ENCODE data around the gene L3MBTL1. TPM values are rescaled to one million over a fixed set of nuclear protein-coding genes. Genes with fewer than 3 reads are reported as not detected.

Gene L3MBTL1
- total RNA-seq, 2 experiments from 2014 or later, result 7.0 to 7.3 TPM

DNA sequence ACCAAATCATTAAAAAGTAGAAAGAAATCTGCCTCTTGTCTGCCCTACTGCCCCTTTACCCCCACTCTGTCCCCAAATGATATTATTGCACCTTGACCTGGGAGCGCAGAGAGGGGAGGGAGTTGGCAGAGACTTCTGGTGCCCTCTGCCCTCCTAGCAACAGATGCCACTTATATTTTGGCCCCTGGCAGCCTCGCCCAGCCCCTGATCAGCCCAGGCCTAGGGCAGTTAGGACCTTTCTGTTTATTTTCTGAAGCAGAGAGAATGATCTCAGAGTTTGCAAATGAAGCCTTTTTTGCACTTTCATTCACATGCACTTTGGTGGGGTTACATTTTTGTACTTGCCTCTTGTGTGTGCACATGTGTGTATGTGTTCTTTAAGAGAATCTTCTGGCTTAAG, 43.0 kb downstream of the L3MBTL1 start:
- no peaks in the 10 kb centered on the region for H3K9me3 Mint-ChIP-seq
- no peak overlapping the region for H3K27ac Mint-ChIP-seq
- intact Hi-C loops (cut with micrococcal nuclease), result no loop called here
- CTCF ChIA-PET, result interaction anchor here (3.1 kb wide), 1 partner anchor 12 kb away, joined by 19 read pairs; no protein-coding TSS in a partner anchor
- no peak for DNase-seq
- no peak overlapping the region for H3K4me3 Mint-ChIP-seq
- no peak for ATAC-seq
- peaks cover 2% of the 10 kb centered on the region for H3K36me3 Mint-ChIP-seq (ENCODE audit: low read depth)
- POLR2A ChIA-PET, result no interaction called here
- no peaks in the 10 kb centered on the region for H3K27me3 Mint-ChIP-seq
- TF ChIP-seq CTCF (IDR thresholded peaks at IDR 0.05), result no peak
- H3K4me1 Mint-ChIP-seq (ENCODE audit: low read depth), result no peaks in the 10 kb centered on the region

- no peak for TF ChIP-seq CTCF (IDR thresholded peaks at IDR 0.05)
- ATAC-seq, result no peak
- no peaks in the 10 kb centered on the region for H3K4me1 Mint-ChIP-seq (ENCODE audit: low read depth)
Measured at GRCh38 chr20:43554369-43554768, 46.9 kb downstream of the L3MBTL1 start.

GRCh38 chr20:43558412-43559146, 51.1 kb downstream of the L3MBTL1 start, which contains the start of gene SGK2:
SGK2 (plus strand) TSS chr20:43559027; CDS start chr20:43566496, 7,469 bp downstream.
- ChIA-PET CTCF (interaction anchor here (1.1 to 2.0 kb wide), 3 partner anchors 10 to 57 kb away, joined by 3 to 7 read pairs (median 3); no protein-coding TSS in a partner anchor), POLR2A (no interaction called here)
- intact Hi-C loops (cut with micrococcal nuclease), result no loop called here
- no peak for ATAC-seq
- no peak for TF ChIP-seq CTCF (IDR thresholded peaks at IDR 0.05)
- no peak within 1 kb of the TSS for H3K27ac Mint-ChIP-seq
- DNase-seq, result no peak
- no peaks in the 10 kb centered on the region for H3K9me3 Mint-ChIP-seq
- no peaks in the 10 kb centered on the region for H3K27me3 Mint-ChIP-seq
- no peaks in the 10 kb centered on the region for H3K4me1 Mint-ChIP-seq (ENCODE audit: low read depth)
- H3K36me3 Mint-ChIP-seq (ENCODE audit: low read depth), result no peaks in the 10 kb centered on the region
- no peak within 1 kb of the TSS for H3K4me3 Mint-ChIP-seq

More at GRCh38 chr20:43554369-43554768, 46.9 kb downstream of the L3MBTL1 start:
- H3K27ac Mint-ChIP-seq, result no peak overlapping the region
- no peak overlapping the region for H3K4me3 Mint-ChIP-seq
- no peaks in the 10 kb centered on the region for H3K27me3 Mint-ChIP-seq
- ChIA-PET CTCF (no interaction called here), POLR2A (interaction anchor here (0.7 kb wide), 1 partner anchor 145 kb away, joined by 3 read pairs; no protein-coding TSS in a partner anchor)
- no peak for DNase-seq
- intact Hi-C loops (cut with micrococcal nuclease), result no loop called here
- H3K36me3 Mint-ChIP-seq (ENCODE audit: low read depth), result no peaks in the 10 kb centered on the region
- H3K9me3 Mint-ChIP-seq, result no peaks in the 10 kb centered on the region

GRCh38 chr20:43559147-43559987, 51.9 kb downstream of the L3MBTL1 start:
- no peak for TF ChIP-seq CTCF (IDR thresholded peaks at IDR 0.05)
- CTCF ChIA-PET, result interaction anchor here (1.1 to 2.0 kb wide), 2 partner anchors 11 to 21 kb away, joined by 3 to 7 read pairs; no protein-coding TSS in a partner anchor
- Mint-ChIP-seq H3K27ac (no peak overlapping the region), H3K27me3 (no peaks in the 10 kb centered on the region), H3K4me3 (no peak overlapping the region), H3K9me3 (no peaks in the 10 kb centered on the region), H3K36me3 (ENCODE audit: low read depth) (no peaks in the 10 kb centered on the region), H3K4me1 (ENCODE audit: low read depth) (no peaks in the 10 kb centered on the region)
- intact Hi-C loops (cut with micrococcal nuclease), result no loop called here
- ATAC-seq (no peak), DNase-seq (no peak)
- POLR2A ChIA-PET, result no interaction called here

All from activated CD8-positive, alpha-beta T cell treated with anti-CD3 and anti-CD28 coated beads for 36 hours (primary cell).